Measurements from ENCODE around the gene SEMA4D. TPM values are rescaled to one million over a fixed set of nuclear protein-coding genes. Genes with fewer than 3 reads are reported as not detected.

The SEMA4D gene
- total RNA-seq, 3 donors from 2014 or later (not counting 1 experiment from before 2014, with no cell fraction given): 354 to 448 (median 420) TPM

- Mint-ChIP-seq H3K4me3 (no peak overlapping the region), H3K9me3 (no peaks in the 10 kb centered on the region), H3K27ac (no peak overlapping the region), H3K4me1 (peaks cover under 1 to 7% of the 10 kb centered on the region in 2 donors), H3K27me3 (ENCODE audit: low read depth in 2 of 2) (no peaks in the 10 kb centered on the region), H3K36me3 (peaks cover under 1% of the 10 kb centered on the region)
- 86% methylated on average over 3 of the region's 3 CpGs for WGBS (ENCODE audit: insufficient coverage)
- Histone ChIP-seq H3K4me3 (ENCODE audit: low read length) (no peak overlapping the region), H3K36me3 (ENCODE audit: control insufficient read depth, insufficient read depth, low read length) (peaks cover 8% of the 10 kb centered on the region), H3K27me3 (ENCODE audit: control insufficient read depth, insufficient read depth, low read length) (no peaks in the 10 kb centered on the region), H3K9me3 (ENCODE audit: control insufficient read depth, insufficient read depth, low read length) (no peaks in the 10 kb centered on the region), H3K4me1 (ENCODE audit: control insufficient read depth, insufficient read depth, low read length) (peaks cover 6% of the 10 kb centered on the region), H3K27ac (ENCODE audit: low read length) (no peak overlapping the region)
- intact Hi-C loops (cut with micrococcal nuclease): no loop called here
- no peak for TF ChIP-seq CTCF (IDR thresholded peaks at IDR 0.05)
- no peak for DNase-seq
- no peak for ATAC-seq
Measured at GRCh38 chr9:89366711-89367110, 131.2 kb downstream of the SEMA4D start.

- no peaks in the 10 kb centered on the region for H3K27me3 Mint-ChIP-seq (ENCODE audit: low read depth in 2 of 2)
- no peaks in the 10 kb centered on the region for H3K9me3 Mint-ChIP-seq
- Histone ChIP-seq H3K4me3 (ENCODE audit: low read length) (no peak overlapping the region), H3K27me3 (ENCODE audit: control insufficient read depth, insufficient read depth, low read length) (no peaks in the 10 kb centered on the region), H3K27ac (ENCODE audit: low read length) (no peak overlapping the region), H3K4me1 (ENCODE audit: control insufficient read depth, insufficient read depth, low read length) (peaks cover 4% of the 10 kb centered on the region), H3K9me3 (ENCODE audit: control insufficient read depth, insufficient read depth, low read length) (no peaks in the 10 kb centered on the region), H3K36me3 (ENCODE audit: control insufficient read depth, insufficient read depth, low read length) (peaks cover 20% of the 10 kb centered on the region)
- 96% methylated on average over 2 of the region's 2 CpGs for WGBS (ENCODE audit: insufficient coverage)
- peak overlapping the region in 1 of 2 donors; percentile 56 for H3K27ac Mint-ChIP-seq
- TF ChIP-seq CTCF (IDR thresholded peaks at IDR 0.05): no peak
- no peak overlapping the region for H3K4me3 Mint-ChIP-seq
- no peak for ATAC-seq
- peaks cover 12% of the 10 kb centered on the region for H3K36me3 Mint-ChIP-seq
- DNase-seq: no peak
- intact Hi-C loops (cut with micrococcal nuclease): no loop called here
- H3K4me1 Mint-ChIP-seq: peaks cover 7 to 11% of the 10 kb centered on the region in 2 donors
Measured at GRCh38 chr9:89365532-89365912, 132.4 kb downstream of the SEMA4D start.

- no peaks in the 10 kb centered on the region for H3K9me3 ChIP-seq (ENCODE audit: control insufficient read depth, insufficient read depth, low read length)
- intact Hi-C loops (cut with micrococcal nuclease): no loop called here
- peaks cover 10 to 15% of the 10 kb centered on the region in 2 donors for H3K4me1 Mint-ChIP-seq
- H3K36me3 ChIP-seq (ENCODE audit: control insufficient read depth, insufficient read depth, low read length): peaks cover 26% of the 10 kb centered on the region
- no peak for DNase-seq
- peaks cover 18% of the 10 kb centered on the region for H3K36me3 Mint-ChIP-seq
- H3K27me3 Mint-ChIP-seq (ENCODE audit: low read depth in 2 of 2): no peaks in the 10 kb centered on the region
- H3K27me3 ChIP-seq (ENCODE audit: control insufficient read depth, insufficient read depth, low read length): no peaks in the 10 kb centered on the region
- 91% methylated on average over 17 of the region's 17 CpGs for WGBS (ENCODE audit: insufficient coverage)
- no peaks in the 10 kb centered on the region for H3K4me1 ChIP-seq (ENCODE audit: control insufficient read depth, insufficient read depth, low read length)
- ATAC-seq: peak in 1 of 3 donors; percentile 10
- no peak overlapping the region for H3K27ac ChIP-seq (ENCODE audit: low read length)
- H3K4me3 Mint-ChIP-seq: no peak overlapping the region
- no peak for TF ChIP-seq CTCF (IDR thresholded peaks at IDR 0.05)
- no peak overlapping the region for H3K4me3 ChIP-seq (ENCODE audit: low read length)
- H3K27ac Mint-ChIP-seq: peak overlapping the region in 1 of 2 donors; percentile 56
- no peaks in the 10 kb centered on the region for H3K9me3 Mint-ChIP-seq
Measured at GRCh38 chr9:89364666-89365531, 133.0 kb downstream of the SEMA4D start.
